ENCODE measurements around the gene ABCA2.

DNA sequence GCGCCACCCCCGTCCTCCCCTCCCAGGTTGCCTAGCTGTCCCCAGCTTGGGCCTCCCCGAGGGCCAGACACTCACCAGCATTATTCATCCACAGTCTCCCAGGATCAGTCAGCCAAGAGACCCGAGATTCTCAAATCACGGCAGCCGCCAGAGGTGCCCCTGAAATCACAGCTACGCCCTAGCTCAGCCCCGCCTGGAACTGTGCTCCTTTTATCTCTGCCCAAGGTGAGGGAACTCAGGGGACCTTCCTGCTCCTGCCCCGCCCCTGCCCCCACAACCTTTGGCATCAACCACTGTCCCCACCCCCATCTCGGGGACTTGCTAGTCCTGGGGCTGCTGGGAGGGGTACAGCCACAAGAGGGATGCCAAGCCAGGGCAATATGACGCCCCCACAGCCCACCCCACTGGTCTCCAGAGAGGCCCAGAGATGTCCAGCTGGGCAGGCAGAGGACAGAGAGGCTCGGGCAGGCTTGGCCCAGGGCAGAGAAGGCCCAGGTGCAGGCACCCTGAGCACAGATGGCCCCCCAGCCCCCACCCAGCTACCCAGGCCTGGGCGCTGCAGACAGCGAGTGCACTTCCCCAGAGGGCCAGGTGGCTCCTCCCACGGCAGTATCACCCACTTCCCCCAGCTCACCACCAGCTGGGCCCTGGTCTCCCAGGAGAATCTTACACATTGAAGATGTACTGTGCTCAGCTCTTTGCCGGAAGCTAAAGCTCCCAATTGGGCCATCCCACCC, 4.0 kb upstream of the ABCA2 start, which contains the start of gene FUT7:
- TF ChIP-seq, protein P1, sequence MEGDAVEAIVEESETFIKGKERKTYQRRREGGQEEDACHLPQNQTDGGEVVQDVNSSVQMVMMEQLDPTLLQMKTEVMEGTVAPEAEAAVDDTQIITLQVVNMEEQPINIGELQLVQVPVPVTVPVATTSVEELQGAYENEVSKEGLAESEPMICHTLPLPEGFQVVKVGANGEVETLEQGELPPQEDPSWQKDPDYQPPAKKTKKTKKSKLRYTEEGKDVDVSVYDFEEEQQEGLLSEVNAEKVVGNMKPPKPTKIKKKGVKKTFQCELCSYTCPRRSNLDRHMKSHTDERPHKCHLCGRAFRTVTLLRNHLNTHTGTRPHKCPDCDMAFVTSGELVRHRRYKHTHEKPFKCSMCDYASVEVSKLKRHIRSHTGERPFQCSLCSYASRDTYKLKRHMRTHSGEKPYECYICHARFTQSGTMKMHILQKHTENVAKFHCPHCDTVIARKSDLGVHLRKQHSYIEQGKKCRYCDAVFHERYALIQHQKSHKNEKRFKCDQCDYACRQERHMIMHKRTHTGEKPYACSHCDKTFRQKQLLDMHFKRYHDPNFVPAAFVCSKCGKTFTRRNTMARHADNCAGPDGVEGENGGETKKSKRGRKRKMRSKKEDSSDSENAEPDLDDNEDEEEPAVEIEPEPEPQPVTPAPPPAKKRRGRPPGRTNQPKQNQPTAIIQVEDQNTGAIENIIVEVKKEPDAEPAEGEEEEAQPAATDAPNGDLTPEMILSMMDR (IDR thresholded peaks at IDR 0.05) = no peak
- TF ChIP-seq POLR2AphosphoS5 (IDR thresholded peaks at IDR 0.05; ENCODE audit: low read depth, low read length) (no peak), SIN3A (IDR thresholded peaks at IDR 0.05; ENCODE audit: borderline replicate concordance, insufficient read depth, low read depth, low read length) (no peak)
